Epithelial cell of esophagus (primary cell): ENCODE data around the gene PTPRN2.

Source experiments
- DNase-seq: peaks from one replicate; pipeline ENCODE4 v3.0.0; 2010; ENCODE audit warnings: low read depth
- H3K4me3 ChIP-seq: 2 replicates; pipeline ENCODE4 v1.5.1; 2011; ENCODE audit warnings: mild to moderate bottlenecking, low read length, control low read depth
- CTCF ChIP-seq: IDR thresholded peaks from 2 replicates; pipeline ENCODE4 v1.5.1; 2011; ENCODE audit warnings: low read depth, mild to moderate bottlenecking, low read length, control low read depth, inconsistent platforms; ENCODE audit not compliant: insufficient read depth; ENCODE audit errors: missing control alignments

PTPRN2 gene

DNA sequence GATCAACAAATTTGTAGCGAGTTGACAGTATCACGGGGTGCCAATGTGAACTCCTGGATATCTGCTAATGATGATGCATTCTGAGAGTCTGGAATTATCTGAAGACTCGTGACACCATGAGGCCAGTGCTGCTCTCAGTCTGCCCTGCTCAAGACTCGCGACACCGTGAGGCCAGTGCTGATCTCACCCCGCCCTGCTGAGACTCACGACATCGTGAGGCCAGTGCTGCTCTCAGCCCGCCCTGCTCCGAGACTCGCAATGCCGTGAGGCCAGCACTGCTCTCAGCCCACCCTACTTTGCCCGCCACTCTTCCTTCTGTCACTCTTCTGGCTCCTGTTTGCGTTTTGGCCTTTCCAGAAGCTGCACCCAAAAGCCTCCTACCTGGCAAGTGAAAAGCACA, 411.8 kb downstream of the PTPRN2 start:
- no peak for TF ChIP-seq CTCF
- no peak overlapping the region for H3K4me3 ChIP-seq
- no peak for DNase-seq

DNA sequence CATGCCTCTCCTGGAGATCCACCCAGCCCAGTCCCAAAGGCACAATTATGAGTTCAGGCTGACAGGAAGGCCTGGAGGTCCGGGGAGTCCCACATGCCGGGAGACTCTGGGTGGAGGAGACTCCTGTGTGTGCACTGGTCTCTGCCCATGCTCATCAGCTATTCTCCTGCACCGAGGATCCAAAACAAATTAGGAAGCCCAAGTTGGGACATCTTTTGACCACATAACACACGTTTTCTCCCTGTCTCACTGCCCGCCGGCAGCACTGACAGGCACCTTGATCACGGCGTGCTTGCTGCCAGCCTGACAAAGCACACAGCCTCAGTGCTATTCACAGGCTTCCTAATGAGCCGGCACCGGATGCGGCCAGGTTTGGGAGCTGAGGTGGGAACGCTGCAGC, 412.7 kb downstream of the PTPRN2 start:
- DNase-seq: no peak
- no peak overlapping the region for H3K4me3 ChIP-seq
- no peak for TF ChIP-seq CTCF

DNA sequence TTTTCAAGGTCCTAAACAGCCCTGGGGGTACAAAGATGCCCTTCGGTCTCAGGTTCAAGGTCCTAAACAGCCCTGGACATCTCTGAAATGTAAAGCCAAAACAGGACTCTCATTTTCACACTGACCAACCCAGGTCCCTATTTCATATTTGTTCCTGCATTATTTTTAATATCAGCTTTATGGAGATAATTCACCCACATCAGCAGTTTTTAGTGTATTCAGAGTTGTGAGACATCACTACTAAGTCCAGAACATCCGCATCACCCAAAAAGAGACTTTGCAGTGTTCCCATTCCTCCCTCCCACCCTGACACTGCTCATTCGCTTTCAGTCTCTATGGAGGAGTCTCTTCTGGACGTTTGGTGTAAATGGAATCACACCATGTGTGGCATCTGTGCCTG, 420.2 kb downstream of the PTPRN2 start:
- H3K4me3 ChIP-seq: no peak overlapping the region
- no peak for TF ChIP-seq CTCF
- DNase-seq: no peak

GRCh38 chr7:158166386-158167340, 421.0 kb downstream of the PTPRN2 start:
- no peak overlapping the region for H3K4me3 ChIP-seq
- TF ChIP-seq CTCF: no peak
- DNase-seq: no peak

DNA sequence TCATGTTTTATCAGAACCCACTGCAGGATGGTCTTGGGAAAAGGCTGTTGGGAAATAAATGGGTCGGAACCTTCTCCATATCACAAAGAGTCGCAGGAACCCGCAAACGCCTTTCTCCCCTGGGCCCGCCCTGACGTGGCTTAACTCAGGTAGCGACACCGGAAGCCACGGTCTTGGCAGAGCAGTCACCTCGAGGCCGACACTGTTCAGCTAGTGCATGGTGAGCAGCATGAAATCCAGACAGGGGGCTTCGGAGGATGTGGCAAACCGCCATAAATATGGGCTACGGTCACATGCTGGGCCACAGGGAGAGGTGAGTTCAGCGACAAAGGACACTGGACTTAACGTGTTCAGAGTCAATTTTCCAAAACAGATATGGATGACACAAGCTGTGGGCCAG, 421.9 kb downstream of the PTPRN2 start:
- no peak overlapping the region for H3K4me3 ChIP-seq
- DNase-seq: no peak
- no peak for TF ChIP-seq CTCF

GRCh38 chr7:158164101-158165095, 423.2 kb downstream of the PTPRN2 start:
- DNase-seq: no peak
- no peak for TF ChIP-seq CTCF
- no peak overlapping the region for H3K4me3 ChIP-seq
